PFSK-1 (cell line): ENCODE measurements around the gene RERE.

Source experiments
- FOXP2 ChIP-seq: optimal IDR thresholded peaks from 2 replicates; pipeline ENCODE3; 2011; ENCODE audit warnings: borderline replicate concordance, control low read depth, inconsistent platforms; ENCODE audit not compliant: insufficient read depth; ENCODE audit errors: extremely low read length, extremely low read depth
- POLR2AphosphoS5 ChIP-seq: IDR thresholded peaks from 2 replicates; pipeline ENCODE4 v1.6.1; 2012; ENCODE audit warnings: low read depth, mild to moderate bottlenecking, control low read depth, low read length, moderate library complexity
- SIN3A ChIP-seq: IDR thresholded peaks from 2 replicates; pipeline ENCODE4 v1.6.1; 2012; ENCODE audit warnings: mild to moderate bottlenecking, low read length, moderate library complexity, borderline replicate concordance; ENCODE audit not compliant: insufficient read depth
- TAF1 ChIP-seq: IDR thresholded peaks from 2 replicates; pipeline ENCODE4 v1.6.1; 2012; ENCODE audit warnings: low read length, control low read depth, borderline replicate concordance; ENCODE audit not compliant: insufficient read depth
- TF ChIP-seq, protein P1 (sequence below), 2 experiments: IDR thresholded peaks; 2 replicates each; pipeline versions ENCODE4 v1.6.1 to v1.8.0; 2011 to 2012; ENCODE audit warnings: low read depth in 2 of 2, low read length in 2 of 2, control low read depth in 1 of 2, inconsistent platforms in 1 of 2, mild to moderate bottlenecking in 1 of 2, moderate library complexity in 1 of 2; ENCODE audit not compliant: insufficient read depth in 1 of 2

RERE gene

DNA sequence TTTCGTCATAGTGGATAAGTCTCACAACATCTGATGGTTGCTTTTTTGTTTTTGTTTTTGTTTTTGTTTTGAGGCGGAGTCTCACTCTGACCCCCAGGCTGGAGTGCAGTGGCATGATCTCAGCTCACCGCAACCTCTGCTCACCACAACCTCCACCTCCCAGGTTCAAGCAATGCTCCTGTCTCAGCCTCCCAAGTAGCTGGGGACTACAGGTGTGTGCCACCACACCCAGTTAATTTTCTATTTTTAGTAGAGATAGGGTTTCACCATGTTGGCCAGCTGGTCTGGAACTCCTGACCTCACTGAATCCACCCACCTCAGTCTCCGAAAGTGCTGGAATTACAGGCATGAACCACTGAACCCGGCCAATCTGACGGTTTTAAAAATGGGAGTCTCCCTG, 109.2 kb downstream of the RERE start:
- TF ChIP-seq TAF1: no peak
- no peak for TF ChIP-seq POLR2AphosphoS5
- TF ChIP-seq, protein P1, sequence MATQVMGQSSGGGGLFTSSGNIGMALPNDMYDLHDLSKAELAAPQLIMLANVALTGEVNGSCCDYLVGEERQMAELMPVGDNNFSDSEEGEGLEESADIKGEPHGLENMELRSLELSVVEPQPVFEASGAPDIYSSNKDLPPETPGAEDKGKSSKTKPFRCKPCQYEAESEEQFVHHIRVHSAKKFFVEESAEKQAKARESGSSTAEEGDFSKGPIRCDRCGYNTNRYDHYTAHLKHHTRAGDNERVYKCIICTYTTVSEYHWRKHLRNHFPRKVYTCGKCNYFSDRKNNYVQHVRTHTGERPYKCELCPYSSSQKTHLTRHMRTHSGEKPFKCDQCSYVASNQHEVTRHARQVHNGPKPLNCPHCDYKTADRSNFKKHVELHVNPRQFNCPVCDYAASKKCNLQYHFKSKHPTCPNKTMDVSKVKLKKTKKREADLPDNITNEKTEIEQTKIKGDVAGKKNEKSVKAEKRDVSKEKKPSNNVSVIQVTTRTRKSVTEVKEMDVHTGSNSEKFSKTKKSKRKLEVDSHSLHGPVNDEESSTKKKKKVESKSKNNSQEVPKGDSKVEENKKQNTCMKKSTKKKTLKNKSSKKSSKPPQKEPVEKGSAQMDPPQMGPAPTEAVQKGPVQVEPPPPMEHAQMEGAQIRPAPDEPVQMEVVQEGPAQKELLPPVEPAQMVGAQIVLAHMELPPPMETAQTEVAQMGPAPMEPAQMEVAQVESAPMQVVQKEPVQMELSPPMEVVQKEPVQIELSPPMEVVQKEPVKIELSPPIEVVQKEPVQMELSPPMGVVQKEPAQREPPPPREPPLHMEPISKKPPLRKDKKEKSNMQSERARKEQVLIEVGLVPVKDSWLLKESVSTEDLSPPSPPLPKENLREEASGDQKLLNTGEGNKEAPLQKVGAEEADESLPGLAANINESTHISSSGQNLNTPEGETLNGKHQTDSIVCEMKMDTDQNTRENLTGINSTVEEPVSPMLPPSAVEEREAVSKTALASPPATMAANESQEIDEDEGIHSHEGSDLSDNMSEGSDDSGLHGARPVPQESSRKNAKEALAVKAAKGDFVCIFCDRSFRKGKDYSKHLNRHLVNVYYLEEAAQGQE (IDR thresholded peaks at IDR 0.05; ENCODE audit: insufficient read depth in 1 of 2, low read depth in 2 of 2, low read length in 2 of 2): no peak
- no peak for TF ChIP-seq SIN3A
- TF ChIP-seq FOXP2: no peak

DNA sequence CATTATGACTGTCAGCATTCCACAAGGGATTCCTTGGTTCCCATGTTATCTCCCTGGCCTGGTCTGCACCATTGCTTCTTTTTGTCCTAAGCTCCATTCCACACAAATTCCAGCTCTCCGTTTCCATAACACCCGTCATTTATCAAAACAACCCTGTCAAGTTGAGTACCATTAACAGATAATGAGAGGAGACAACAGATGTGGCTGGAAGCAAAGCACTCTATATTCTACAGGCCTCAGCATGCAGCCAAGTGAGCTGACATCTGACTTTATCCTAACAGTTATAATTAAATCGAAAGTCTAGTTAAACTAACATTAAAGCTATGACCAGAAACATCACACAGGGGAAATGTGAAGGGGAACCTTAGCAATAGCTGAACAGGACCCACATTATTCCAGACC, 110.4 kb downstream of the RERE start:
- TF ChIP-seq POLR2AphosphoS5 (peak; percentile 66), TAF1 (peak; percentile 85; the same call in 1 of the 2 replicates), SIN3A (peak; percentile 92; the same call in 1 of the 2 replicates), FOXP2 (no peak)
- TF ChIP-seq, protein P1 (IDR thresholded peaks at IDR 0.05; ENCODE audit: insufficient read depth in 1 of 2, low read depth in 2 of 2, low read length in 2 of 2): no peak; a peak in 1 of 4 replicates

DNA sequence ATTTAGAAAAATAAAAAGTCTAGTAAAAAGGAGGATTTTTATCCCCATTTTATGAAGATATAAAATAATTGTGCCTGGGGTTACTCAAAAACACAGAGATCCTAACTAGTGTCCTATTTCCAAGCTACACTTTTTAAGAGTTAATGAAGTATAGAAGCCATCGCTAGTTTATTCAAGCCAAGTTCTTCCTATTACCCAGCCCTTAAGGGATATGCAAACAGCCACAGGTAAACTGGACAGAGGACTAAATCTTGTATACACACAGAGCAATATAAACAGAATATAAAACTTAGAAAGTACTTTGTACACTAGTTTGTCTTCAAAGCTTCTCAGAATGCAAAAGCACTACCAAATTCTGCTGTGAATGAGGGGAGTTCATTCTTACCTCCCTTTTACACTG, 111.1 kb downstream of the RERE start:
- no peak for TF ChIP-seq SIN3A
- no peak for TF ChIP-seq TAF1
- TF ChIP-seq FOXP2: no peak
- TF ChIP-seq, protein P1 (IDR thresholded peaks at IDR 0.05; ENCODE audit: insufficient read depth in 1 of 2, low read depth in 2 of 2, low read length in 2 of 2): no peak
- no peak for TF ChIP-seq POLR2AphosphoS5

DNA sequence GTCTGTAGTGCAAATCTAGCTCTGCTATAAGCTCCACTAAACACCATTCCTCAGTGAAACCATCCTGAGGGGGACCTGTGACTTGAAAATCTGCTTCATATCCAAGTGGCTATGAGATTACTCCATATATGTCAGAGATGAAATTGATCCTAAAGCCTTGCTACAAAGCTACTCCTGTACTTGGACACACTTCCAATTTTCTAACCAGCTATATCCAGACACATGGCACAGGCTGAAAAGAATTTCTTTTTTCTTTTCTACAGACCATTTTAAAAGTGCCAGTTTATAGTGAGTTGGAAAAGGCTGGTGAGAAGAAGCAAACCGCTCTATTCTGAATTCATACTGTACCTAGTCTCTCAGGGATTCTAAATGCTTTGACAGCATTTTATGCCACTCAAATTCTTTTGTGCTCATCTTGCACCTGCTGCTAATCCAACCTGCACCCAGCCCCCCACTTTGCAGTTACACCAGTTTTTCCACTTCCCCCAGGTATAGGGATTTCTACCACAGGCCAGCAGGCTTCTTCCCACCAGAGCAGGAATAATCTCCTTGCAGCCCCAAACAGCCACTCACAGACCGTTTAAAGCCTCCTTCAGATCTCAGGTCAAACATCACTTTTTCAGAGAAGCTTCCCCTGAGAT, 112.5 kb downstream of the RERE start:
- TF ChIP-seq FOXP2: no peak
- TF ChIP-seq SIN3A: no peak
- TF ChIP-seq POLR2AphosphoS5: no peak
- no peak for TF ChIP-seq TAF1
- TF ChIP-seq, protein P1 (IDR thresholded peaks at IDR 0.05; ENCODE audit: insufficient read depth in 1 of 2, low read depth in 2 of 2, low read length in 2 of 2): no peak
